K562 (cell line): ENCODE results near the gene ZEB2. TPM values are rescaled to one million over a fixed set of nuclear protein-coding genes. Genes with fewer than 3 reads are reported as not detected.

Source experiments
- MGA ChIP-seq: fragments of 450-650 bp; IDR thresholded peaks from 2 replicates; pipeline ENCODE4 v1.6.1; 2016; ENCODE audit warnings: mild to moderate bottlenecking, moderate library complexity
- polyA plus RNA-seq, 8 experiments: library from polyadenylated mRNA; depleted of rRNA in 4 of 8; stranded (reverse) in 5 of 8; unstranded in 3 of 8; fragments of >200 nt; fragmentation: Nextera tagmentation in 2 of 8; fragmentation: Illumina TruSeq in 1 of 8; extraction: Ambion mirVana in 2 of 8; extraction: Trizol in 1 of 8; gene quantifications; 2 replicates each; pipeline versions ENCODE4 v1.2.1 to v1.2.3, GENCODE V29; 2011 to 2014; ENCODE audit warnings: inconsistent platforms in 1 of 8, missing spikeins in 1 of 8
- total RNA-seq, 7 experiments: library from RNA; depleted of rRNA in 6 of 7; stranded (reverse); fragments of >200 nt in 6 of 7; fragmentation: Illumina TruSeq in 2 of 7; extraction: Trizol in 2 of 7; gene quantifications; 2 replicates each; pipeline versions ENCODE4 v1.2.1 to v1.2.3, GENCODE V29; 2011 to 2021; ENCODE audit warnings: low replicate concordance in 1 of 7

ZEB2 gene
- total and polyA plus RNA-seq, 9 of the 15 experiments (the other 6 are each of a cell fraction or from before 2014, with no cell fraction given): 15.1 to 113 (median 72.3) TPM

DNA sequence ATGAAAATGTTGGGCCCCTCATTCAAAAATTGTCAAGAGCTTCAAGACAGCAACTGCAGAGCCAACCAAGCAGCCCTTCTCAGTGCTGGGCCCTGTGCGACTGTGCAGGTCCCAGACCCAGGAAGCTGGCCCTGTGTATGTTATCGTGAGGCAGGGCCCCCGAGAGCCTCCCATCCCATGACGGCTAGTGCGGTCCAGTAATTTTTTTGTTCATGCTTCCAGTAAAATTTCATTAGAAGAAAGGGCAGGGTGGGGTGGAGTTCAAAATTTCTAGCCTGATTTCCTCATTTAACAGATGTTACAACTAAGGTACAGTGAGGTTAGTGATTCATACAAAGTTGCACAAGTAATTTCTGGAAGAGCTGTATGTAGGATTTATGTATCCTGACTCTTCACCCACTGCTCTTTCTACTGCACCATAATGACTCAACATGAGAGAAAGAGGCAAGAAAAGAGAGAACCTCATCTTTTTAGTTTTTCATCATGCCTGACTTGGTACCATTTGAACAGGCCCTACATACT lies 105.5 kb downstream of the ZEB2 start (continued):
- TF ChIP-seq MGA: no peak
